ENCODE data around the gene NBR1.
"Not testable (repeated sequence)": the region's sequence is repeated elsewhere in the genome, so short reads cannot be mapped to it uniquely, and the experiment has no call there.

Gene NBR1

DNA sequence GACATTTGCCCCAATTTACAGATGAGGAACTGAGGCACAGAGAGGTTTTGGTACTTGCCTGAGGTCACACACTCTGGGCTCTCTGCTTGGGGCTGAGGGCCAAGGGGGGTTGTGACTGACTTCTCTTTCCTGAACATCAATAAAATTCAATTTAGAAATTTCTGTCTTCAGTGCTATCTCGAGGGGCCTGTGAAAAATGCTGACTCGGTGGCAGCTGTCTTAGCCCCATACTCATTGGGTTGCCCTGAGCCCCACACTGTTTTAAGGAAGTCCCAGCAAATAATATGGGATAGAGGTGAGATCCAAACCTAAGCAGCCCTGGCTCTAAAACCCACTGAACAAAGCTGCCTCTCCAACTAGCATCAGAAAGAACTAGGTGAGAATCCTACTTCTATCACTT lies 38.9 kb upstream of the NBR1 start:
- TF ChIP-seq EZH2 (IDR thresholded peaks at IDR 0.05): no peak
- no peak for TF ChIP-seq FOXP2 (optimal IDR thresholded peaks at IDR 0.05; ENCODE audit: control extremely low read depth, extremely low read length, insufficient read depth)
- TF ChIP-seq POLR2AphosphoS5 (IDR thresholded peaks at IDR 0.05; ENCODE audit: borderline replicate concordance, low read depth, low read length): no peak
- no peak for DNase-seq (ENCODE audit: low read depth, low spot score)
- Histone ChIP-seq H3K27ac (no peak overlapping the region), H3K36me3 (ENCODE audit: insufficient read depth, low read length) (peaks cover 15% of the 10 kb centered on the region; the same call in 1 of the 2 replicates), H3K9ac (ENCODE audit: insufficient read length) (no peak overlapping the region), H3K9me3 (ENCODE audit: low read depth, low read length) (no peaks in the 10 kb centered on the region), H3K4me3 (no peak overlapping the region)

DNA sequence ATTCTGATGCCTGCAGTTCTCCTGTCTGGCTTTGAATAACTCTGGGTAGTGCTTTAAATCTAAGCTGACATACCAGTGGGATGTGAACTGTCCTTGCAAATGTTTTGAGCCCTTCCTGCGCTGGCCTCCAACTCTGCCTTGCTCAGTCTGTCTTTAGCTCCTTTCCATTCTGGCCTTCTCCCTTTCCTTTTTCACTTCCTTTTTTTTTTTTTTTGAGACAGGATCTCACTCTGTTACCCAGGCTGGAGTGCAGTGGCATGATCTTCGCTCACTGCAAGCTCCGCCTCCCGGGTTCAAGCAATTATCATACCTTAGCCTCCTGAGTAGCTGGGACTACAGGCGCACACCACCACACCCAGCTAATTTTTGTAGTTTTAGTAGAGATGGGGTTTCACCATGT lies 37.6 kb upstream of the NBR1 start:
- H3K9ac ChIP-seq (ENCODE audit: insufficient read length); H3K27ac ChIP-seq; DNase-seq (ENCODE audit: low read depth, low spot score); H3K4me3 ChIP-seq; H3K9me3 ChIP-seq (ENCODE audit: low read depth, low read length): not testable (repeated sequence)
- peaks cover 11% of the 10 kb centered on the region; the same call in 1 of the 2 replicates for H3K36me3 ChIP-seq (ENCODE audit: insufficient read depth, low read length)

DNA sequence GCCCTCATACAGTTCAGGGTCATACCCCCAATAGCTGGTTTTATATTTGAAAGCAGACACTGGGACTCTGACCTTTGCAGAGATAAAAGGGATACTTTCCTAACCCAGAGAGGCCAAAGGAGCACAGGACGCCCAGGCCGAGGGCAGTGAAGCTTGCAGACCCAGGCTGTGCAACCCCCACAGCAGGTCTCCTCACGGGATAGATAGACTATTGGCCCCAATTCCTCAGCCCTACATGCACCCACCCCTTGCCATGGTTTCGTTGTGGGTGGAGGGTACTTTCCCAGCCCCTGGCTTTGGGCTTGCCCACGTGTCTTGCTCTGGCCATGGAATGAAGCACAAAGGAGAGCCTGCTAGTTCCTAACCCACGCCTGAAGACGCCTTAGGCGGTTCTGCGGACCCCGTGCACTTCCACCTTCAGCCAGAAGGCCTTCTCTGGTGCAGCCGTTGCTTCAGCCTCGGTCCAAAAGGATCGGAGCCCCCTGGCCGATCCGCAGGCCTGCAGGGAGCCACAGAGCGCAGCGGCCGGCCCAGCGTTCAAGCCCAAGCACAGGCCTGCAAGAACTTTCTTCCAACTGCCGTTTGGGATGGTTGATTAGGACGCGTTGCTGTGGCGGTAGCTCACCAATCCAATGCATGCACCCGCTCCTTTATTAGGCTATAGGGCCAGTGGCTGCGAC lies 36.1 kb upstream of the NBR1 start:
- TF ChIP-seq EZH2 (IDR thresholded peaks at IDR 0.05): no peak
- TF ChIP-seq FOXP2 (optimal IDR thresholded peaks at IDR 0.05; ENCODE audit: control extremely low read depth, extremely low read length, insufficient read depth): no peak
- TF ChIP-seq POLR2AphosphoS5 (IDR thresholded peaks at IDR 0.05; ENCODE audit: borderline replicate concordance, low read depth, low read length): no peak
- Histone ChIP-seq H3K36me3 (ENCODE audit: insufficient read depth, low read length) (peaks cover 11% of the 10 kb centered on the region; the same call in 1 of the 2 replicates), H3K4me3 (no peak overlapping the region), H3K9me3 (ENCODE audit: low read depth, low read length) (no peaks in the 10 kb centered on the region), H3K9ac (ENCODE audit: insufficient read length) (no peak overlapping the region), H3K27ac (no peak overlapping the region)
- DNase-seq (ENCODE audit: low read depth, low spot score): no peak

DNA sequence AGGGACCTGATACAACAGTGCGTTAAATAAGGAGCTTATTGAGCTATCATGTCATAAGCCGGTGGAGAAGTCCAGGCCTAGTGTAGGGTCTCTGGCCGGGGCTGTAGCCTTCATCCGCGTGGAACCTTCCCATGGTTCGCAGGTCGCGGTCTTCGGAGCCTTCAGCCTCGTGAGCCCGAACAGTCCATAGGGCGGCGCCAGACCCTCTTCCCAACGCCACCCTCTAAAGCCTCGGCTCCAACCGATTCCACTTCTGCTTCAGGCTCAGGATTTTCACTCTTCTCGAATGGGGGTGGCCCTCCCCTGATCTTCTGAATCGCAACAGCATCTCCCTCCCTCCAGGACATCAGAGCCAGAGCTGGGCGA lies 35.6 kb upstream of the NBR1 start:
- Histone ChIP-seq H3K27ac (no peak overlapping the region), H3K9me3 (ENCODE audit: low read depth, low read length) (no peaks in the 10 kb centered on the region), H3K9ac (ENCODE audit: insufficient read length) (no peak overlapping the region), H3K4me3 (no peak overlapping the region), H3K36me3 (ENCODE audit: insufficient read depth, low read length) (peaks cover 11% of the 10 kb centered on the region; the same call in 1 of the 2 replicates)
- no peak for DNase-seq (ENCODE audit: low read depth, low spot score)
- no peak for TF ChIP-seq EZH2 (IDR thresholded peaks at IDR 0.05)
- TF ChIP-seq FOXP2 (optimal IDR thresholded peaks at IDR 0.05; ENCODE audit: control extremely low read depth, extremely low read length, insufficient read depth): no peak
- no peak for TF ChIP-seq POLR2AphosphoS5 (IDR thresholded peaks at IDR 0.05; ENCODE audit: borderline replicate concordance, low read depth, low read length)

DNA sequence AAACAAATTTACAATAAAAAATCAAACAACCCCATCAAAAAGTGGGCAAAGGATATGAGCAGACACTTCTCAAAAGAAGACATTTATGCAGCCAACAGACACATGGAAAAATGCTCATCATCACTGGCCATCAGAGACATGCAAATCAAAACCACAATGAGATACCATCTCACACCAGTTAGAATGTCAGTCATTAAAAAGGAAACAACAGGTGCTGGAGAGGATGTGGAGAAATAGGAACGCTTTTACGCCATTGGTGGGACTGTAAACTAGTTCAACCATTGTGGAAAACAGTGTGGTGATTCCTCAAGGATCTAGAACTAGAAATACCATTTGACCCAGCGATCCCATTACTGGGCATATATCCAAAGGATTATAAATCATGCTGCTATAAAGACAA lies 34.4 kb upstream of the NBR1 start:
- H3K9me3 ChIP-seq (ENCODE audit: low read depth, low read length); DNase-seq (ENCODE audit: low read depth, low spot score); H3K4me3 ChIP-seq; H3K27ac ChIP-seq; H3K9ac ChIP-seq (ENCODE audit: insufficient read length): not testable (repeated sequence)
- peaks cover 11% of the 10 kb centered on the region; the same call in 1 of the 2 replicates for H3K36me3 ChIP-seq (ENCODE audit: insufficient read depth, low read length)

DNA sequence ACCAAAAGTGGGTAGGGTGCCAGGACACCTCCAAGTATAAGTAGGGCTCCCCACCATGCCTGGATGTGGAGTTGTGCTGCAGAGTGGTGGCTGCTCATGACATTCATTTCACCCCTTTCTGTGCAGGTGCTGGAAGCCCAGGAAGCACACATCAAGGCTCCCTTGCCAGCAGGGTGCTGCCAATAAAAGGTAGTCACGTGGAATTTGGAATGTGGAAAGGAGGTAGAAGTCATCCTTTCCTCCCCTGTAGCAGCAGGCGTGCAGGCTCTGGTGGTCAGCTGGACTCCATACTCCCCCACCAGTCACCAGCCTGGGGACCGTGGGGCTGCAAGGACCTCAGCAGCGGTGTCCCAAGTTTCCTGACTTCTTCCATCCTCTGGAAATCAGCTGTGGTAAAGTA lies 32.5 kb upstream of the NBR1 start:
- not testable (repeated sequence) for DNase-seq (ENCODE audit: low read depth, low spot score); H3K4me3 ChIP-seq; H3K27ac ChIP-seq; H3K9ac ChIP-seq (ENCODE audit: insufficient read length); H3K36me3 ChIP-seq (ENCODE audit: insufficient read depth, low read length); H3K9me3 ChIP-seq (ENCODE audit: low read depth, low read length)

DNA sequence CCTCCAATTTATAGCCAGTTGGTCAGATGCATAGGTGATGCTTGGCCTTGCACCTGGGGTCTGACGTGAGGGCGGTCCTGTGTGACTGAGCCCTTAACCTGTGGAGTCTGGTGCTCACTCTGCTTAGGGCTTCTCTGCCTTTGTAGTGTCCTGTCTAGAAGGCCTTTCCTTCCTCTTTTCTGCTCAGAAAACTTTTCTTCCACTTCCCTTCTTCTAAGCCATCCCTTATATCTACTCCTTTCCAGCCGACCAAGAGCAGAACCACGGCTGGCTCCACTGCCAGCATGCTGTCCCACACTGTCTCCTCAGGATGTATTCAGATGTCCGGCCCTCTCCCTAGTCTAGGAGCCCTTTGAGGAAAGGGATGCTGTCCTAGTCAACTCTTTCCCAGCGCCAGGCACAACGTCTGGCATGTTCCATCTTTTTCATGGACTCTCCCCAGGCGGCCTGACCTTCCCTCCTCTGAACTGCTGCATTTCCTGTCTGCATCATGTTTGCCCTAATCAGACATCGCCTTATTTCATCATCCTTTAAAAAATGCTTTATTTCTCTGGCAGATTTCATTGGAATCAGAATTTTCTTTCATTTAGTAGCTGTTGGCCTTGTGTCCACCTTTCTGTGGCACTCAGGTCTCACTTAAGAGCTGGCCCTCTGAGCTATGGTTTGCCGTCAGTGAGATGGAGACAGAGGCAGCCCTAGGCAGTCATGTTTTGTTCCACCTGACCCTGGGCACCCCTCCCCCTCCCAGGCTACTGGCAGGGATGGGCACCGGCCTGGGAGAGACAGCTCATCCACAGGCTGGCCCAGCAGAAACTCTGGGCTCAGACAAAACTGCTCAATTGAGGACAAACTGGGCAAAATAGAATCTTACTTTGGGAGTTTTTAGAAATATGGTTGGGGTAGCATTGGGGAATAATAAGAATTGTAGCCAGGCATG lies 30.4 kb upstream of the NBR1 start:
- no peaks in the 10 kb centered on the region; the same call in 1 of the 2 replicates for H3K36me3 ChIP-seq (ENCODE audit: insufficient read depth, low read length)
- H3K9me3 ChIP-seq (ENCODE audit: low read depth, low read length): no peaks in the 10 kb centered on the region
- no peak overlapping the region for H3K4me3 ChIP-seq
- no peak for DNase-seq (ENCODE audit: low read depth, low spot score)
- no peak overlapping the region for H3K9ac ChIP-seq (ENCODE audit: insufficient read length)
- TF ChIP-seq EZH2 (IDR thresholded peaks at IDR 0.05): no peak
- no peak for TF ChIP-seq POLR2AphosphoS5 (IDR thresholded peaks at IDR 0.05; ENCODE audit: borderline replicate concordance, low read depth, low read length)
- TF ChIP-seq FOXP2 (optimal IDR thresholded peaks at IDR 0.05; ENCODE audit: control extremely low read depth, extremely low read length, insufficient read depth): no peak
- no peak overlapping the region for H3K27ac ChIP-seq

DNA sequence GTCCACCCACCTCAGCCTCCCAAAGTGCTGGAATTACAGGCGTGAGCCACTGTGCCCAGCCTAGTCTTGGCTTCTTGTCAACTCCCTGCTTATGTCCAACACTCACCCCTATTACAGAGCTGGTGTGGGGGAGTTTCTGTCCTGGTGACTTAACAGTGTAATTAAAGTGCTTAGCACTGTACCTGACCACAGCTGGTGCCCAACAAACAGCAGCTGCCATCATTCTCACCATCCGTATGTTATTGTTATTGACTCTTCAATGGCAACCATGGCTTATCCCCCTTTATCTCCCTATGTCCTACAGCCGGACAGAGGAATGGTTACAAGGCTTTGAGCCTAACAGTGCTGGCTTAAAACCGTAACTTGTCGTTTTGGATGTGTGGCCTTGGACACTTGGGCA lies 28.9 kb upstream of the NBR1 start:
- Histone ChIP-seq H3K9me3 (ENCODE audit: low read depth, low read length) (no peaks in the 10 kb centered on the region), H3K4me3 (no peak overlapping the region), H3K9ac (ENCODE audit: insufficient read length) (no peak overlapping the region), H3K36me3 (ENCODE audit: insufficient read depth, low read length) (no peaks in the 10 kb centered on the region), H3K27ac (no peak overlapping the region)
- DNase-seq (ENCODE audit: low read depth, low spot score): no peak
- TF ChIP-seq FOXP2 (optimal IDR thresholded peaks at IDR 0.05; ENCODE audit: control extremely low read depth, extremely low read length, insufficient read depth) (no peak), POLR2AphosphoS5 (IDR thresholded peaks at IDR 0.05; ENCODE audit: borderline replicate concordance, low read depth, low read length) (no peak), EZH2 (IDR thresholded peaks at IDR 0.05) (no peak)

DNA sequence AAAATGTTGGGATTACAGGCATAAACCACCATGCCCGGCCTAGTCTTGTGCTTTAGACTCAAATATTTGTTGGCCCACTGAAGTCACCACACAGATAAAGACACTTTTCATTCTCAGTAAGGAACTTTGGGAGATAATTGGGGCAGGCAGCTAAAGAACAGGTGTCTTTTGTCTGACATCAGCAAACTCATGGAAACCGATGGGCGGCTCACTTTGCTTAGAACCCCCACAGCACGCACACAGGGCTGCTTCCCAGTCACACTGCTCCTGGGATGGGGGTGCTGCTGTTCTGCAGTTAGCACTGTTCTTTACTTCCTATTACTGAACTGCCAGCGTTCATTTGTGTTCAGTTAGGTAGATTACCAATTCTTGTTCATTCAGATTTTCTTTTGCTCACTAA lies 27.8 kb upstream of the NBR1 start:
- Histone ChIP-seq H3K9ac (ENCODE audit: insufficient read length) (no peak overlapping the region), H3K27ac (no peak overlapping the region), H3K4me3 (no peak overlapping the region), H3K9me3 (ENCODE audit: low read depth, low read length) (no peaks in the 10 kb centered on the region), H3K36me3 (ENCODE audit: insufficient read depth, low read length) (no peaks in the 10 kb centered on the region)
- DNase-seq (ENCODE audit: low read depth, low spot score): no peak
- TF ChIP-seq POLR2AphosphoS5 (IDR thresholded peaks at IDR 0.05; ENCODE audit: borderline replicate concordance, low read depth, low read length) (no peak), FOXP2 (optimal IDR thresholded peaks at IDR 0.05; ENCODE audit: control extremely low read depth, extremely low read length, insufficient read depth) (no peak), EZH2 (IDR thresholded peaks at IDR 0.05) (no peak)

Measured in SK-N-MC (cell line).